GM12892 (cell line): ENCODE data around the gene SPRYD3. TPM values are rescaled to one million over a fixed set of nuclear protein-coding genes. Genes with fewer than 3 reads are reported as not detected.
A peak's percentile ranks its signal among the peaks of the same experiment; 100 is the strongest.

Experiments used
- DNase-seq: peaks from one replicate; pipeline ENCODE4 v3.0.0; 2011; ENCODE audit not compliant: insufficient read length
- FAIRE-seq: peaks from 2 replicates; lab custom pipeline; 2011; peaks lifted over from hg19 to GRCh38; lab: Jason Lieb, UNC
- POLR2A ChIP-seq: IDR thresholded peaks from 2 replicates; pipeline ENCODE4 v1.6.1; 2011; ENCODE audit warnings: low read depth, low read length, control low read depth
- POLR2AphosphoS5 ChIP-seq: IDR thresholded peaks from 2 replicates; pipeline ENCODE4 v1.6.1; 2011; ENCODE audit warnings: low read depth, low read length, control low read depth
- TAF1 ChIP-seq: IDR thresholded peaks from 2 replicates; pipeline ENCODE4 v1.6.1; 2011; ENCODE audit warnings: low read depth, mild to moderate bottlenecking, control low read depth, low read length, borderline replicate concordance
- polyA plus RNA-seq: library from polyadenylated mRNA; unstranded; fragments of >200 nt; gene quantifications from one replicate; pipeline ENCODE4 v1.2.1, GENCODE V29; 2012; ENCODE audit warnings: missing spikeins, inconsistent platforms; ENCODE audit not compliant: missing spikeins

SPRYD3 gene, protein sequence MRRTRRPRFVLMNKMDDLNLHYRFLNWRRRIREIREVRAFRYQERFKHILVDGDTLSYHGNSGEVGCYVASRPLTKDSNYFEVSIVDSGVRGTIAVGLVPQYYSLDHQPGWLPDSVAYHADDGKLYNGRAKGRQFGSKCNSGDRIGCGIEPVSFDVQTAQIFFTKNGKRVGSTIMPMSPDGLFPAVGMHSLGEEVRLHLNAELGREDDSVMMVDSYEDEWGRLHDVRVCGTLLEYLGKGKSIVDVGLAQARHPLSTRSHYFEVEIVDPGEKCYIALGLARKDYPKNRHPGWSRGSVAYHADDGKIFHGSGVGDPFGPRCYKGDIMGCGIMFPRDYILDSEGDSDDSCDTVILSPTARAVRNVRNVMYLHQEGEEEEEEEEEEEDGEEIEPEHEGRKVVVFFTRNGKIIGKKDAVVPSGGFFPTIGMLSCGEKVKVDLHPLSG
- 14.1 TPM for polyA plus RNA-seq

GRCh38 chr12:53079226-53080117 lies at the start of gene SPRYD3:
TSS of gene SPRYD3 (minus strand) at chr12:53079390. CDS start at chr12:53079333, 57 bp downstream.
- peak; percentile 94 for FAIRE-seq
- DNase-seq = peak; percentile 100
- no peak for TF ChIP-seq TAF1
- peak; percentile 89 for TF ChIP-seq POLR2A
- peak; percentile 71 for TF ChIP-seq POLR2AphosphoS5

DNA sequence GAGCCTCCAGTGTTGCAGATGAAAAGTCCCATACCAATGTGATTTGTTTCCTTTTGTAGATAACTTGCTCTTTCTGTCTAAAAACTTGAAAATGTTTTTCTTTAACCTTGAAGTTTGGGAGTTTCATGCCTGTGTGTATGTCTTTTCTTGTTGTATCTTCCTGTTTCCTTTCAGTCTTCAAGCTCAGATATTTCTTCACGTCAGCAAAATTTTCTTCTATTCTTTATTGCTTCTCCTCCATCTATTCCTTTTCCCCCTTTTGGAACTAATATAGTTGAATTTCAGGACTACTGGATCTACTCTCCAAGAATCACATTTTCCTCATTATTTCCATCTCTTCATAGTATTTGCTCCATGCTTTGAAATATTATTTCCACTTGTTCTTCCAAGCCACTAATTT lies 48.0 kb upstream of the SPRYD3 start:
- TF ChIP-seq POLR2A = no peak
- TF ChIP-seq TAF1 = no peak
- TF ChIP-seq POLR2AphosphoS5 = no peak
- FAIRE-seq (no peak), DNase-seq (no peak)

DNA sequence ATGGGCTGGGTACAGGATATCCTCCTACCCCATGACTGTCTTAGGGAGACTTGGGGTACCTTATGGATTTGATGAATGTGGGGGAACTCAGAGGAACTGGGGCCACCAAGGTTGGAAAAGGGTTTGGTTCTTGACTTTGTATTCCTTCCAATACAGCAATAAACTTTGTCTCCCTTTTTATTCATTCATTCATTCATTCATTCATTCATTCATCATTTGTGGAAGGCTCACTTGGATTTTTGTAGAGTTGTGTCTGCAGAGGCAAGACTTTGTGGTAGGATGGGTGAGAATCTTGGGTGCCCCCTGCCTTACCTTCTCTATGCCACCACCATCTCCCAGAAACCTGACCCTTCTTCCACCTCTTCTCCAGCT lies 45.1 kb upstream of the SPRYD3 start:
- FAIRE-seq (no peak), DNase-seq (no peak)
- TF ChIP-seq POLR2A (no peak), TAF1 (no peak), POLR2AphosphoS5 (no peak)

- FAIRE-seq (no peak), DNase-seq (no peak)
- TF ChIP-seq POLR2AphosphoS5 = no peak
- no peak for TF ChIP-seq TAF1
- no peak for TF ChIP-seq POLR2A
Observed at GRCh38 chr12:53123578-53124351, 44.6 kb upstream of the SPRYD3 start.

GRCh38 chr12:53122961-53123468 lies 43.8 kb upstream of the SPRYD3 start:
- no peak for DNase-seq

GRCh38 chr12:53120685-53121525 lies 41.7 kb upstream of the SPRYD3 start:
- DNase-seq (no peak), FAIRE-seq (no peak)
- no peak for TF ChIP-seq POLR2A
- TF ChIP-seq TAF1 = no peak
- TF ChIP-seq POLR2AphosphoS5 = no peak

More at GRCh38 chr12:53122961-53123468, 43.8 kb upstream of the SPRYD3 start:
- TF ChIP-seq POLR2AphosphoS5 = no peak
- no peak for TF ChIP-seq POLR2A
- no peak for TF ChIP-seq TAF1
- no peak for FAIRE-seq

DNA sequence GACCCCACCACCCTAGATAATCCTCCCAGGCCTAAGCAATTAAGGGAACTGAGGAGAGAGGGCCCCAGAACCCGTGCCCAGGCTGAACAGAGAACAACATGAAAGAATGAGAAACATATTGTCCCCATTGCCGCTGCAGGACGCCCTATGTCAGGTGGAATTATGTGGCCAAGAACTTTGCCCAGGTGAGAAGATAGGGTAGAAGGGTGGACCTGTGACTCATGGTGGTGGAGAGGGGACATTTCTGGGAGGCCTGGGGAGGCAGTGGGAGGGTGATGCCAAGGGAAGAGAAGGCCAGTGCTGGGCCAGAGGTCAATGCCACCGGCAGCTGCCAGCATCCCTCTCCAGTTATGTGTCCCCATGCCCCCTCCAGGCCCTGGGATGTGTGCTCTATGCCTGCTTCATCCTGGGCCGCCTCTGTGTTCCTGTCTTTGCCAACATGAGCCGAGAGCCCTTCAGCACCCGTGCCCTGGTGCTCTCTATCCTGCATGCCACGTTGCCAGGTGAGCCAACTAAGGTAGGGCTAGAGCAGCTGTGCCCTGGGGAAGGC lies 39.6 kb upstream of the SPRYD3 start:
- DNase-seq = no peak
- no peak for FAIRE-seq
- TF ChIP-seq POLR2AphosphoS5 = no peak
- TF ChIP-seq TAF1 = no peak
- no peak for TF ChIP-seq POLR2A

DNA sequence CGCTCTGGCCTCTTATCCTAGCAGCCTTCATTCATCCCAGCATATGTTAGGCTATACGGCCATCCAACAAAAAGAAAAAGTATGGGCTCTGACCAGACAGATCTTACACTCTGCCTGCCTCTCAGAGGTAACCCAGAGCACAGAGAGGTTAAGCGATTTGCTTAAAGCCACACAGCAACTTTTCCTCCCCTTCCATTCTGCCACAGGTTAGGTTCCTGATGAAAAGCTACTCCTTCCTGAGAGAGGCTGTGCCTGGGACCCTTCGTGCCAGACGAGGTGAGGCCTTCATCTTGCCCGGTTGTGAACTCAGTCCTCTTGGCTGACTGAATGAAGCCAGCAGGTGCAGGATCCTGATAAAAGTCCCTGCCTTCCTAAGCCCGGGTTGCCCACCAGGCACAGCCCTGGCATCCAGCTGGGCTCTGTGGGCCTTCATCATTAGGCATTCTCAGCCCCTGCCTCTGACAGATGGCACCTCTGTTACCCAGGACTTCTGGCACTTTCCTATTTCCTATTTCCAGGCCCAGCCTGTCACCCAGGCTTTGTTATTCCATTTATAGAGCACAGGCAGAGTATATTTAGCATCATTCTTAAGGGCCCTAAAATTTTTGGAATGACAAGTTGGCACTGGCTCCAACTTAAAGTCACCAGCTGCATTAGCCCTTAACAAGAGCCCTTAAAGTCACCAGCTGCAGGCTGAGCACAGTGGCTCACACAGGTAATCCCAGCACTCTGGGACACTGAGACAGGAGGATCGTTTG lies 36.9 kb upstream of the SPRYD3 start:
- FAIRE-seq = no peak
- no peak for DNase-seq
- TF ChIP-seq TAF1 (no peak), POLR2AphosphoS5 (no peak), POLR2A (no peak)

DNA sequence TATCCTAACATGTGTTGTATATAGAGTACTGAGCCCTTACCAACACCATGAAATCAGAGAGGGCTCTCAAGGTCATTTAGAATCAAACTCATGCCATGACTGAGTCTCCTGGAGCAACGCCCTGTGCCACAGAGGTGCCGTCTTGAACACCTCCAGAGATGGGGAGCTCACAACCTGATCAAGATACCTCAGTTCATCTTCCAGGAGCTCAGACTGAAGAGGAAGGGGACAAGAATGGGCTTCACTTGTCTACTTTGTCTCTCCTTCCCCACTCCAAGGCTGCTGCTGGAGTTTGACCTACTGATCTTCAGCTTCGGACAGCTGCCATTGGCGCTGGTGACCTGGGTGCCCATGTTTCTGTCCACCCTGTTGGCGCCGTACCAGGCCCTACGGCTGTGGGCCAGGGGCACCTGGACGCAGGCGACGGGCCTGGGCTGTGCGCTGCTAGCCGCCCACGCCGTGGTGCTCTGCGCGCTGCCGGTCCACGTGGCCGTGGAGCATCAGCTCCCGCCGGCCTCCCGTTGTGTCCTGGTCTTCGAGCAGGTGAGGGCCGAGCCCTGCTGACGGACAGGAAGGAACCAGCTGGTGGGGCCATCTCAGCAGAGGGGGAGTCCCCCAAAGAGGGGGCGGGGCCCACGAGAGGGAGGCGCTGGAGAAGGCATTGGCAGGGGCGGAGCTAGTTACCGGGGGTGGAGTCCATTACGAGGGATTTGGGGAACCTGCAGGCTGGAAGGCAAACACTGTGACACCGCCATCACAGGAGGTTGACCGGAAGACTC lies 36.1 kb upstream of the SPRYD3 start:
- FAIRE-seq (no peak), DNase-seq (no peak)
- TF ChIP-seq TAF1 (no peak), POLR2A (no peak), POLR2AphosphoS5 (no peak)
